Mucosa of stomach (tissue), 1 donor: Measurements from ENCODE around the gene PRKRIP1.
"Not testable (repeated sequence)": the region's sequence is repeated elsewhere in the genome, so short reads cannot be mapped to it uniquely, and the experiment has no call there.

Source experiments
- H3K27me3 ChIP-seq: one replicate; pipeline ENCODE4 v1.7.0; 2013; ENCODE audit warnings: mild to moderate bottlenecking, low read length; ENCODE audit not compliant: control insufficient read depth, insufficient read depth
- H3K36me3 ChIP-seq: one replicate; pipeline ENCODE4 v1.7.0; 2013; ENCODE audit warnings: low read length; ENCODE audit not compliant: control insufficient read depth, insufficient read depth
- H3K4me1 ChIP-seq: one replicate; pipeline ENCODE4 v1.7.0; 2013; ENCODE audit warnings: mild to moderate bottlenecking, low read length; ENCODE audit not compliant: control insufficient read depth, insufficient read depth
- H3K4me3 ChIP-seq: one replicate; pipeline ENCODE4 v1.7.0; 2013; ENCODE audit warnings: low read length
- H3K9ac ChIP-seq: one replicate; pipeline ENCODE4 v1.7.0; 2013; ENCODE audit warnings: mild to moderate bottlenecking, low read length, moderate library complexity
- H3K9me3 ChIP-seq: one replicate; pipeline ENCODE4 v1.7.0; 2013; ENCODE audit warnings: mild to moderate bottlenecking, low read length, moderate library complexity; ENCODE audit not compliant: control insufficient read depth
- donor health status: Pancreatic carcinoma.

Gene PRKRIP1

DNA sequence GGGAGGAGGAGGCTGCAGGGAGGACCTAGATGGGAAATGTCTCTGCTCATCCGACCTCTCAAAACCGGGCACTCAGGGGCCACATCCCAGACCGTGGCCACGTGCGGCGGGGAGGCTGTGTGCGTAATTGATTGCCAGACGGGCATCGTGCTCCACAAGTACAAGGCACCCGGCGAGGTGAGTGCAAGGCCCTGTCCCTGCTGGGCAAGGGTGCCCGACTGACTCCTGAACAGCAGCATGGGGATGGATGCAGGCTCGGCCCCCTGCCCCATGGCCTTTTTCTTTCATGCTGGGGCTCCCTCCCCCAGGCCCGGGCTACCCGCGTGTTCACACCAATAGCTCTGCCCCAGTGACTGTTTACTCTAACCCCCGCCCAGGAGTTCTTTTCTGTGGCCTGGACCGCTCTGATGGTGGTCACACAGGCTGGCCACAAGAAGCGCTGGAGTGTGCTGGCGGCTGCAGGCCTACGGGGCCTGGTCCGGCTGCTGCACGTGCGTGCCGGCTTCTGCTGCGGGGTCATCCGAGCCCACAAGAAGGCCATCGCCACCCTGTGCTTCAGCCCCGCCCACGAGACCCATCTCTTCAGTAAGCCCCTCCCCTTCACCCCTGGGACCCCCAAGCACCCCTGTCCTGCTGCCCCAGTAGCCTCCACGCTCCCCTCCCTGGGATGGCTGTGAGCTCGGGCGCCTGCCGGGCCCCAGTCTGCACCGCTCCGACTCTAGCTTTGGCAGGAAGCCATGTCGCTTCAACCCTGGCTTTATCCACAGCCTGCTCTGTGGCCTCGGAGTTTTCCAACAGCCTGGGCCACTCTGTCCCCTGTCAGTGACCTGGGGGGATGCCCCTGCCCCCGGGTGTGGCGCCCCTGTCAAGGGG is 72.6 kb downstream of the PRKRIP1 start:
- H3K4me1 ChIP-seq: peaks cover 19% of the 10 kb centered on the region
- no peak overlapping the region for H3K9ac ChIP-seq
- no peaks in the 10 kb centered on the region for H3K9me3 ChIP-seq
- no peaks in the 10 kb centered on the region for H3K27me3 ChIP-seq
- H3K36me3 ChIP-seq: peaks cover 5% of the 10 kb centered on the region
- H3K4me3 ChIP-seq: no peak overlapping the region

DNA sequence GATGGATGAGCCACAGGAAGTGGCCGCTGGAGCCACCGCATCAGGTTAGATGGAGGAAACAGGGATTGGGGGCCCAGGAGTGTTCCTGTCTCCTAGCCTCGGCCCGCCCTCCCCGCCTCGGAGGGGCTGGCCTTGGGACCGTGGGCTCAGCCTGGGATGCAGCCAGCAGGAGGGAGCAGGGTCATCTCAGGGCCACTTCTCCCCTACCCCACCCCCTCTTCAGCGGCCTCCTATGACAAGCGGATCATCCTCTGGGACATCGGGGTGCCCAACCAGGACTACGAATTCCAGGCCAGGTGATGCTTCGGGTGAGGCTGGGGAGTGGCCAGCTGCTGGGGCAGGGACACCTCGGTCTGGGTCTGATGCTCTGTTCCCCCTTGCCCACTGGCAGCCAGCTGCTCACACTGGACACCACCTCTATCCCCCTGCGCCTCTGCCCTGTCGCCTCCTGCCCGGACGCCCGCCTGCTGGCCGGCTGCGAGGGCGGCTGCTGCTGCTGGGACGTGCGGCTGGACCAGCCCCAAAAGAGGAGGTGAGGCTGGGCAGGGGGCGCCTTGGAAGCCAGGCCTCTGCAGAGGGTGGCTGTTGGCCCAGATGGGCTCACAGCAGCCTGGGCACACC is 73.3 kb downstream of the PRKRIP1 start:
- Histone ChIP-seq H3K9ac (peak overlapping the region; percentile 53), H3K4me3 (no peak overlapping the region), H3K36me3 (peaks cover 5% of the 10 kb centered on the region), H3K9me3 (no peaks in the 10 kb centered on the region), H3K27me3 (no peaks in the 10 kb centered on the region), H3K4me1 (peaks cover 16% of the 10 kb centered on the region)

- H3K9ac ChIP-seq: peak overlapping the region; percentile 53
- H3K36me3 ChIP-seq: peaks cover 5% of the 10 kb centered on the region
- no peak overlapping the region for H3K4me3 ChIP-seq
- H3K27me3 ChIP-seq: no peaks in the 10 kb centered on the region
- no peaks in the 10 kb centered on the region for H3K9me3 ChIP-seq
- peaks cover 16% of the 10 kb centered on the region for H3K4me1 ChIP-seq
Measured at GRCh38 chr7:102469972-102470825, 74.0 kb downstream of the PRKRIP1 start.

DNA sequence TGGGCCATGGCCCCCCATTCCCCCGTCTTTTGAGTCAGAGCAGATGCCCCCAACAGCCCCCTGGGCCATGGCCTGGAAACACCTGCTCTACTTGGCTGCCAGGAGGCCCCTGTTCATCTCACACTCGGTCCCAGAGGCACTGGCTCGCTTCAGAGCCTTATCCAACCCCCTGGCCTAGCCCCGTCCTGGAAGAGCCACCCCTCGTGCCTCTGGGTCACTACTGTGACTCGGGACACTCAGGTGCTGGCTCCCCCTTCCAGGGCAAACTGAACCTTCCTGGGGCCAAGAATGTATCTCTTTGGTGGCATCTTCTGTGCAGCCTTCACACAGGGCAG is 75.6 kb downstream of the PRKRIP1 start:
- H3K9me3 ChIP-seq: no peaks in the 10 kb centered on the region
- no peak overlapping the region for H3K4me3 ChIP-seq
- no peaks in the 10 kb centered on the region for H3K27me3 ChIP-seq
- no peak overlapping the region for H3K9ac ChIP-seq
- peaks cover 9% of the 10 kb centered on the region for H3K4me1 ChIP-seq
- peaks cover 5% of the 10 kb centered on the region for H3K36me3 ChIP-seq

DNA sequence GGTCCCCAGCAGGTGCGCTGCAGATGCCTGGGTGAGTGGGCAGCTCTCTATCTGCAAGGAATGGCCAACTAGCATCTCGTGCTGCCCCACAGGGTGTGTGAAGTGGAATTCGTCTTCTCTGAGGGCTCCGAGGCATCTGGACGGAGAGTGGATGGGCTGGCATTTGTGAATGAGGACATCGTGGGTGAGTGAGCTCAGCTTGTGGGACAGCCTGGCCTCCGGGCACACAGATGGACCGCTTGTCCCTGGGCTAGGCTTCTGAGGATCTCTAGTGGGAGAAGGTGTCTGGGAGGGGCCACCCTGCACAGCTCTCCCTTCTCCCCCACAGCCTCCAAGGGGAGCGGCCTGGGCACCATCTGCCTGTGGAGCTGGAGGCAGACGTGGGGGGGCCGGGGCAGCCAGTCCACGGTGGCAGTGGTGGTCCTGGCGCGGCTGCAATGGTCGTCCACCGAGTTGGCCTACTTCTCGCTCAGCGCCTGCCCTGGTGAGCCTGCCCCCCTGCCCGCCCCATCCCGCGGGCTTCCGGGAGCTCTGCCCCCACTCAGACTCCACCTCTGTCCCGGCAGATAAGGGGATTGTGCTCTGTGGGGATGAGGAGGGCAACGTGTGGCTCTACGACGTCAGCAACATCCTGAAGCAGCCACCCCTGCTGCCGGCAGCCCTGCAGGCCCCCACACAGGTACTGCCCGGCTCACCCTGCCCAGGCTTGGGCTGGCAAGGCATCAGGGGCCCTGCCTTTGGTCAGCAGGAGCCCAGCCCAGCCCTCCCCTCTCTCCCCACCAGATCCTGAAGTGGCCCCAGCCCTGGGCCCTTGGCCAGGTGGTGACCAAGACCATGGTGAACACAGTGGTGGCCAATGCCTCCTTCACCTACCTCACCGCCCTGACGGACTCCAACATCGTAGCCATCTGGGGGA is 76.2 kb downstream of the PRKRIP1 start:
- H3K9ac ChIP-seq: no peak overlapping the region
- H3K4me1 ChIP-seq: peaks cover 9% of the 10 kb centered on the region
- H3K4me3 ChIP-seq: no peak overlapping the region
- H3K36me3 ChIP-seq: peaks cover 5% of the 10 kb centered on the region
- no peaks in the 10 kb centered on the region for H3K27me3 ChIP-seq
- H3K9me3 ChIP-seq: no peaks in the 10 kb centered on the region

- no peak overlapping the region for H3K4me3 ChIP-seq
- H3K9me3 ChIP-seq: no peaks in the 10 kb centered on the region
- H3K27me3 ChIP-seq: no peaks in the 10 kb centered on the region
- peaks cover 5% of the 10 kb centered on the region for H3K36me3 ChIP-seq
- H3K4me1 ChIP-seq: peaks cover 9% of the 10 kb centered on the region
- H3K9ac ChIP-seq: no peak overlapping the region
Measured at GRCh38 chr7:102473271-102473991, 77.3 kb downstream of the PRKRIP1 start.

GRCh38 chr7:102474116-102474515 is 78.0 kb downstream of the PRKRIP1 start:
- not testable (repeated sequence) for H3K9me3 ChIP-seq, H3K4me1 ChIP-seq, H3K4me3 ChIP-seq, H3K36me3 ChIP-seq, H3K27me3 ChIP-seq, H3K9ac ChIP-seq

DNA sequence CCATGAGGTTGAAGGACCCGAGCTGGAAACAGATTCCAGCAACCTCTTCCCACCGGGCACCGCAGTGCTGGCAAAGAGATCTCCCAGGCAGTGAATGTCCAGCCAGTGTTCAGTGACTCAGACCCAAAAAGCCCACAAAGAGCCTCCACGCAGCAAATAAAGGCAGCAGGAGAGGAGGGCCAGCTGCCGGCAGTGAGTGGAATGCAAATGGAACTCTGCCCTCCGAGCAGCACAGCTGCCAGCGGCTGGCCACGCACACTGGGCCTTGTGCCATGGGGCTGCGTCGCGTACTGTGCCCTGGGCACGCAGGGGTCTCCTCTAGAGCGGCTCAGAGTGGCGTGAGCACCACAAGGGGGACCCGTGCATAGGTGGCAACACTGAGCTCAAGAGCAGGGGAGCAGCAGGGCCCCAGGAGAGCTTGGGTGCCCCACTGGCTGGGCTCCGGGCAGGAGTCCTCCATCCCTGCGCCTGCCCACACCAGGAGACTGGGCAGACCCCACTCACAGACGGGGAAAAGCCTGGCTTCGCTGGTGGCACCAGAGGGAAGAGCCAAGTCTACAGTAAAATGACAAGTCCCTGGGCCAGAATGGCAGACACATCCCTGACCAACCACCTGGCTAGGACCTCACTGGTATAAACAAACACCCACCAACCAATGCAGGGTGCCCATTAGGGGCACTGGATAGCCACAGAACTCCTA is 78.7 kb downstream of the PRKRIP1 start:
- not testable (repeated sequence) for H3K36me3 ChIP-seq, H3K27me3 ChIP-seq, H3K9ac ChIP-seq, H3K9me3 ChIP-seq, H3K4me1 ChIP-seq, H3K4me3 ChIP-seq
